HG02840 (cell line): ENCODE data around the gene MCC.
A peak's percentile ranks its signal among the peaks of the same experiment; 100 is the strongest.

Experiments
- ATAC-seq: cut with Tn5 transposase; IDR thresholded peaks from one replicate; pipeline ENCODE4 v1.9.1; 2021; ENCODE audit warnings: mild to moderate bottlenecking, moderate library complexity, moderate number of reproducible peaks; ENCODE audit not compliant: unreplicated experiment, low FRiP score

The MCC gene

GRCh38 chr5:113487781-113488644 lies at the start of gene MCC:
MCC (minus strand) TSS chr5:113488453.
- no peak for ATAC-seq

GRCh38 chr5:113531481-113532159 lies 43.4 kb upstream of the MCC start:
- ATAC-seq: no peak

- ATAC-seq: no peak
These were observed 39.5 kb upstream of the MCC start for GRCh38 chr5:113527746-113528145.

GRCh38 chr5:113526421-113526820 lies 38.2 kb upstream of the MCC start:
- ATAC-seq: no peak

GRCh38 chr5:113524927-113525326 lies 36.7 kb upstream of the MCC start:
- no peak for ATAC-seq

GRCh38 chr5:113523168-113523567 lies 34.9 kb upstream of the MCC start:
- no peak for ATAC-seq

GRCh38 chr5:113520899-113521298 lies 32.6 kb upstream of the MCC start:
- ATAC-seq: no peak

GRCh38 chr5:113520429-113520828 lies 32.2 kb upstream of the MCC start:
- ATAC-seq: peak; percentile 61

- ATAC-seq: no peak
These were observed 31.2 kb upstream of the MCC start for GRCh38 chr5:113519412-113519811.

GRCh38 chr5:113518884-113519283 lies 30.6 kb upstream of the MCC start:
- no peak for ATAC-seq

- no peak for ATAC-seq
These were observed 26.0 kb upstream of the MCC start for GRCh38 chr5:113514289-113514635.

GRCh38 chr5:113513384-113514288 lies 25.4 kb upstream of the MCC start, which contains the start of gene YTHDC2:
YTHDC2 (plus strand) TSS chr5:113513694; CDS start chr5:113513896, 202 bp downstream.
- peak; percentile 99 for ATAC-seq

GRCh38 chr5:113512341-113512740 lies 24.1 kb upstream of the MCC start:
- no peak for ATAC-seq

- ATAC-seq: no peak
These were observed 22.7 kb upstream of the MCC start for GRCh38 chr5:113510836-113511451.

- no peak for ATAC-seq
These were observed 20.5 kb upstream of the MCC start for GRCh38 chr5:113508756-113509155.

- no peak for ATAC-seq
These were observed 19.3 kb upstream of the MCC start for GRCh38 chr5:113507601-113508000.

- ATAC-seq: no peak
These were observed 16.9 kb upstream of the MCC start for GRCh38 chr5:113505181-113505580.

GRCh38 chr5:113503146-113503545 lies 14.9 kb upstream of the MCC start:
- no peak for ATAC-seq

- no peak for ATAC-seq
These were observed 13.8 kb upstream of the MCC start for GRCh38 chr5:113502073-113502472.

- ATAC-seq: no peak
These were observed 7.2 kb upstream of the MCC start for GRCh38 chr5:113495422-113495841.
